Uterus (tissue), 2 donors: ENCODE results near the gene TAF5L.

ENCODE experiments used
- CTCF ChIP-seq, 4 experiments: fragments of 200-600 bp in 2 of 4; fragments of 450-650 bp in 2 of 4; sonication (generic) in 2 of 4; IDR thresholded peaks; one replicate each; pipeline ENCODE4 v1.5.1; 2016 to 2019; ENCODE audit warnings: antibody characterized with exemption in 4 of 4, mild to moderate bottlenecking in 2 of 4, moderate library complexity in 1 of 4
- POLR2A ChIP-seq, 2 donors: fragments of 450-650 bp; IDR thresholded peaks; one replicate each; pipeline ENCODE4 v1.6.1; 2016; ENCODE audit warnings: antibody characterized with exemption in 2 of 2, mild to moderate bottlenecking in 1 of 2, moderate library complexity in 1 of 2

GRCh38 chr1:229675396-229675795 lies 49.5 kb upstream of the TAF5L start:
- TF ChIP-seq POLR2A (IDR thresholded peaks at IDR 0.05) (no peak), CTCF (IDR thresholded peaks at IDR 0.05) (no peak)
